Thyroid gland (tissue), 4 donors: Measurements from ENCODE around the gene ETS1.

ENCODE experiments used
- CTCF ChIP-seq, 6 experiments: fragments of 200-600 bp in 3 of 6; fragments of 450-650 bp in 3 of 6; sonication (generic) in 3 of 6; IDR thresholded peaks; one replicate each; pipeline ENCODE4 v1.5.1; 2016 to 2019; ENCODE audit warnings: antibody characterized with exemption in 6 of 6, mild to moderate bottlenecking in 2 of 6, inconsistent platforms in 1 of 6, moderate library complexity in 1 of 6
- POLR2A ChIP-seq, 2 donors: fragments of 450-650 bp; IDR thresholded peaks; one replicate each; pipeline ENCODE4 v1.6.1; 2017; ENCODE audit warnings: antibody characterized with exemption in 2 of 2, mild to moderate bottlenecking in 2 of 2, moderate library complexity in 1 of 2

- TF ChIP-seq CTCF (IDR thresholded peaks at IDR 0.05): no peak
- TF ChIP-seq POLR2A (IDR thresholded peaks at IDR 0.05): no peak
Measured at GRCh38 chr11:128598506-128599150, 11.3 kb upstream of the ETS1 start.
